BJ (cell line): Measurements from ENCODE around the gene ZNF423. TPM values are rescaled to one million over a fixed set of nuclear protein-coding genes. Genes with fewer than 3 reads are reported as not detected.

Experiments used
- CTCF ChIA-PET: fragments of 350-600 bp; formaldehyde crosslinking; extraction: SDS; loops from one replicate; lab custom pipeline; 2021; ENCODE audit warnings: antibody characterized with exemption, inconsistent platforms; lab: Yijun Ruan, JAX
- POLR2A ChIA-PET: fragments of 300-600 bp; sonication (Branson Sonifier 250); formaldehyde crosslinking; extraction: SDS; loops from one replicate; lab custom pipeline; 2021; ENCODE audit warnings: antibody characterized with exemption; lab: Charles Lee
- DNase-seq: peaks from one replicate; pipeline ENCODE4 v3.0.0-alpha.2; 2011; ENCODE audit warnings: low read depth
- H3K27me3 ChIP-seq: 2 replicates; pipeline ENCODE4 v1.6.0; 2011; ENCODE audit warnings: low read length; ENCODE audit not compliant: control insufficient read depth, insufficient read depth
- H3K36me3 ChIP-seq: 2 replicates; pipeline ENCODE4 v1.5.1; 2011; ENCODE audit warnings: low read length; ENCODE audit not compliant: control insufficient read depth, insufficient read depth
- H3K4me3 ChIP-seq: 2 replicates; pipeline ENCODE4 v1.5.1; 2011; ENCODE audit warnings: low read depth, mild to moderate bottlenecking, control low read depth, low read length
- CTCF ChIP-seq: IDR thresholded peaks from 2 replicates; pipeline ENCODE4 v1.5.1; 2011; ENCODE audit warnings: low read depth, mild to moderate bottlenecking, control low read depth, inconsistent platforms, low read length, moderate library complexity; ENCODE audit not compliant: insufficient read depth
- polyA plus RNA-seq: library from polyadenylated mRNA; depleted of rRNA; stranded (reverse); fragments of >200 nt; gene quantifications from 2 replicates; pipeline ENCODE4 v1.2.3, GENCODE V29; 2011

The ZNF423 gene
- polyA plus RNA-seq, 1 experiment: 0.22 TPM

GRCh38 chr16:49588729-49589384 lies 267.1 kb downstream of the ZNF423 start:
- ChIA-PET CTCF (interaction anchor here (0.9 kb wide), 1 partner anchor 180 kb away, joined by 5 read pairs; no protein-coding TSS in a partner anchor), POLR2A (no interaction called here)
- no peak for DNase-seq
- no peak for TF ChIP-seq CTCF
- H3K4me3 ChIP-seq: no peak overlapping the region
- no peaks in the 10 kb centered on the region for H3K36me3 ChIP-seq
- no peaks in the 10 kb centered on the region for H3K27me3 ChIP-seq

- TF ChIP-seq CTCF: no peak
- DNase-seq: no peak
- no peaks in the 10 kb centered on the region for H3K27me3 ChIP-seq
- H3K4me3 ChIP-seq: no peak overlapping the region
- ChIA-PET CTCF (interaction anchor here (0.8 kb wide), 1 partner anchor 31 kb away, joined by 3 read pairs; no protein-coding TSS in a partner anchor), POLR2A (no interaction called here)
- no peaks in the 10 kb centered on the region for H3K36me3 ChIP-seq
Measured at GRCh38 chr16:49588026-49588425, 267.9 kb downstream of the ZNF423 start.

- ChIA-PET POLR2A (no interaction called here), CTCF (interaction anchor here (0.8 kb wide), 1 partner anchor 31 kb away, joined by 3 read pairs; no protein-coding TSS in a partner anchor)
- TF ChIP-seq CTCF: no peak
- Histone ChIP-seq H3K27me3 (no peaks in the 10 kb centered on the region), H3K36me3 (no peaks in the 10 kb centered on the region), H3K4me3 (no peak overlapping the region)
- no peak for DNase-seq
Measured at GRCh38 chr16:49587511-49587910, 268.4 kb downstream of the ZNF423 start.

GRCh38 chr16:49586466-49587450 lies 269.2 kb downstream of the ZNF423 start:
- H3K4me3 ChIP-seq: no peak overlapping the region
- no peak for DNase-seq
- H3K27me3 ChIP-seq: no peaks in the 10 kb centered on the region
- CTCF ChIA-PET: interaction anchor here (0.7 to 1.0 kb wide), 2 partner anchors 8 kb away, joined by 3 to 4 read pairs; no protein-coding TSS in a partner anchor
- H3K36me3 ChIP-seq: no peaks in the 10 kb centered on the region
- POLR2A ChIA-PET: no interaction called here
- no peak for TF ChIP-seq CTCF
